K562 (cell line): Measurements from ENCODE around the gene TAS2R4.

Source experiments
- CHD4 ChIP-seq: fragments of 200-600 bp; sonication (generic); IDR thresholded peaks from 3 replicates; pipeline ENCODE4 v1.6.1; 2012; ENCODE audit warnings: low read depth, mild to moderate bottlenecking, mixed read lengths, low read length, inconsistent platforms; ENCODE audit not compliant: insufficient read depth, insufficient replicate concordance, poor library complexity, severe bottlenecking
- EZH2 ChIP-seq: IDR thresholded peaks from 2 replicates; pipeline ENCODE4 v1.6.1; 2012; ENCODE audit warnings: low read depth, mild to moderate bottlenecking, inconsistent platforms, low read length, borderline replicate concordance
- TF ChIP-seq, protein P1 (sequence below): fragments of 250-450 bp; sonication (Bioruptor Pico); IDR thresholded peaks from 2 replicates; pipeline ENCODE4 v1.5.0; 2021
- TF ChIP-seq, protein P2 (sequence below): fragments of 450-650 bp; conservative IDR thresholded peaks from 2 replicates; pipeline ENCODE4 v1.6.1; 2016; ENCODE audit warnings: missing genetic modification characterization, low read depth, mild to moderate bottlenecking, control low read depth, missing compliant biosample characterization

DNA sequence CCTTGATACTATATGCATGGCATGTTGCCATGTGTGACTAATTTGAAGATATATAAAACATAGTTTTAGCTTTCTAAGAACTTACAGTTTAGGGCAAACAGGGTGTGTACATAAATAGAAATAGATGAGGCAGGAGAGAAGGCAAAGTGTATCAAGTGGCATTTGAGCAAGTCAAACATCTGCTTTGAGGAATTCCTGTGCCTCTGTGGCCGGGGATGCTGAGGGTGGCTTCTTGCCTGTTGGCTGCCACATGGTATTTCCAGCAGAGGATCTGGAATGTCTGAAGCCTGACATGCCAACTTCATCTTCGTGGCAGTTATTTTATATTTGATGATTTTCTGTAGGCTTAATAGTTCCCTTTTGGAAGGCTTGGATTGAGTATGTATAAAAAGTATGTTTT lies 32.3 kb upstream of the TAS2R4 start:
- TF ChIP-seq EZH2 = no peak
- no peak for TF ChIP-seq CHD4
- TF ChIP-seq, protein P1, sequence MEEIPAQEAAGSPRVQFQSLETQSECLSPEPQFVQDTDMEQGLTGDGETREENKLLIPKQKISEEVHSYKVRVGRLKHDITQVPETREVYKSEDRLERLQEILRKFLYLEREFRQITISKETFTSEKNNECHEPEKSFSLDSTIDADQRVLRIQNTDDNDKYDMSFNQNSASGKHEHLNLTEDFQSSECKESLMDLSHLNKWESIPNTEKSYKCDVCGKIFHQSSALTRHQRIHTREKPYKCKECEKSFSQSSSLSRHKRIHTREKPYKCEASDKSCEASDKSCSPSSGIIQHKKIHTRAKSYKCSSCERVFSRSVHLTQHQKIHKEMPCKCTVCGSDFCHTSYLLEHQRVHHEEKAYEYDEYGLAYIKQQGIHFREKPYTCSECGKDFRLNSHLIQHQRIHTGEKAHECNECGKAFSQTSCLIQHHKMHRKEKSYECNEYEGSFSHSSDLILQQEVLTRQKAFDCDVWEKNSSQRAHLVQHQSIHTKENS (CRISPR knock-in tag) = no peak
- TF ChIP-seq, protein P2, sequence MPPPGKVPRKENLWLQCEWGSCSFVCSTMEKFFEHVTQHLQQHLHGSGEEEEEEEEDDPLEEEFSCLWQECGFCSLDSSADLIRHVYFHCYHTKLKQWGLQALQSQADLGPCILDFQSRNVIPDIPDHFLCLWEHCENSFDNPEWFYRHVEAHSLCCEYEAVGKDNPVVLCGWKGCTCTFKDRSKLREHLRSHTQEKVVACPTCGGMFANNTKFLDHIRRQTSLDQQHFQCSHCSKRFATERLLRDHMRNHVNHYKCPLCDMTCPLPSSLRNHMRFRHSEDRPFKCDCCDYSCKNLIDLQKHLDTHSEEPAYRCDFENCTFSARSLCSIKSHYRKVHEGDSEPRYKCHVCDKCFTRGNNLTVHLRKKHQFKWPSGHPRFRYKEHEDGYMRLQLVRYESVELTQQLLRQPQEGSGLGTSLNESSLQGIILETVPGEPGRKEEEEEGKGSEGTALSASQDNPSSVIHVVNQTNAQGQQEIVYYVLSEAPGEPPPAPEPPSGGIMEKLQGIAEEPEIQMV (tag) = no peak
